Measurements from ENCODE around the gene STK32C.

DNA sequence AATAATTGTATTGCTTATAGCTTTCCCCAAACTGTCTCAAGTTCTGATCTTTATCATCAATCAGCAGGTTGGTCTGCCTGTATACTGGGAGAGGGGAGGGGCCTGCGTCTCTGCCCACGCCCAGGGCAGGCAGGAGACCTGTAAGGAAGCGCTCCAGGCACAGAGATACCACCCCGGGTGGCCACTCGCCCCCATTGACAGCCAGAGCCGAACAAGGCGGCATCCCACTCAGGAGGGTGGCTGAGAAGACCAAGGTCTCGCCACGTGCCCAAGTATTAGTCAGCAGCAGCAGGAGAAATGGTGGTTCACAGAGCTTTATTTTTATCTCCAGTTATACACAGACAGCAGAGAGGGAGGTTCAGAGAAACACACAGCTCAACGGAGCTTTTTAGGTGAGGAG, 7.2 kb downstream of the STK32C start:
- TF ChIP-seq EP300 (IDR thresholded peaks at IDR 0.05) (no peak), POLR2AphosphoS5 (IDR thresholded peaks at IDR 0.05) (no peak), POLR2A (IDR thresholded peaks at IDR 0.05) (no peak)
- TF ChIP-seq, protein P1, sequence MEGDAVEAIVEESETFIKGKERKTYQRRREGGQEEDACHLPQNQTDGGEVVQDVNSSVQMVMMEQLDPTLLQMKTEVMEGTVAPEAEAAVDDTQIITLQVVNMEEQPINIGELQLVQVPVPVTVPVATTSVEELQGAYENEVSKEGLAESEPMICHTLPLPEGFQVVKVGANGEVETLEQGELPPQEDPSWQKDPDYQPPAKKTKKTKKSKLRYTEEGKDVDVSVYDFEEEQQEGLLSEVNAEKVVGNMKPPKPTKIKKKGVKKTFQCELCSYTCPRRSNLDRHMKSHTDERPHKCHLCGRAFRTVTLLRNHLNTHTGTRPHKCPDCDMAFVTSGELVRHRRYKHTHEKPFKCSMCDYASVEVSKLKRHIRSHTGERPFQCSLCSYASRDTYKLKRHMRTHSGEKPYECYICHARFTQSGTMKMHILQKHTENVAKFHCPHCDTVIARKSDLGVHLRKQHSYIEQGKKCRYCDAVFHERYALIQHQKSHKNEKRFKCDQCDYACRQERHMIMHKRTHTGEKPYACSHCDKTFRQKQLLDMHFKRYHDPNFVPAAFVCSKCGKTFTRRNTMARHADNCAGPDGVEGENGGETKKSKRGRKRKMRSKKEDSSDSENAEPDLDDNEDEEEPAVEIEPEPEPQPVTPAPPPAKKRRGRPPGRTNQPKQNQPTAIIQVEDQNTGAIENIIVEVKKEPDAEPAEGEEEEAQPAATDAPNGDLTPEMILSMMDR (IDR thresholded peaks at IDR 0.05) = no peak

Data from suprapubic skin (tissue), 4 donors.